IPS-18c (cell line): ENCODE data around the gene ULBP3.
"Not testable (repeated sequence)": the region's sequence is repeated elsewhere in the genome, so short reads cannot be mapped to it uniquely, and the experiment has no call there.

Experiments
- H3K4me3 ChIP-seq: 2 replicates; pipeline ENCODE4 v1.7.0; 2013; ENCODE audit warnings: low read depth, mild to moderate bottlenecking, low read length, moderate library complexity; ENCODE audit not compliant: insufficient read depth
- H3K9me3 ChIP-seq: one replicate; pipeline ENCODE4 v1.6.1; 2013; ENCODE audit warnings: mild to moderate bottlenecking, low read length, moderate library complexity; ENCODE audit not compliant: control insufficient read depth, insufficient read depth

The ULBP3 gene

DNA sequence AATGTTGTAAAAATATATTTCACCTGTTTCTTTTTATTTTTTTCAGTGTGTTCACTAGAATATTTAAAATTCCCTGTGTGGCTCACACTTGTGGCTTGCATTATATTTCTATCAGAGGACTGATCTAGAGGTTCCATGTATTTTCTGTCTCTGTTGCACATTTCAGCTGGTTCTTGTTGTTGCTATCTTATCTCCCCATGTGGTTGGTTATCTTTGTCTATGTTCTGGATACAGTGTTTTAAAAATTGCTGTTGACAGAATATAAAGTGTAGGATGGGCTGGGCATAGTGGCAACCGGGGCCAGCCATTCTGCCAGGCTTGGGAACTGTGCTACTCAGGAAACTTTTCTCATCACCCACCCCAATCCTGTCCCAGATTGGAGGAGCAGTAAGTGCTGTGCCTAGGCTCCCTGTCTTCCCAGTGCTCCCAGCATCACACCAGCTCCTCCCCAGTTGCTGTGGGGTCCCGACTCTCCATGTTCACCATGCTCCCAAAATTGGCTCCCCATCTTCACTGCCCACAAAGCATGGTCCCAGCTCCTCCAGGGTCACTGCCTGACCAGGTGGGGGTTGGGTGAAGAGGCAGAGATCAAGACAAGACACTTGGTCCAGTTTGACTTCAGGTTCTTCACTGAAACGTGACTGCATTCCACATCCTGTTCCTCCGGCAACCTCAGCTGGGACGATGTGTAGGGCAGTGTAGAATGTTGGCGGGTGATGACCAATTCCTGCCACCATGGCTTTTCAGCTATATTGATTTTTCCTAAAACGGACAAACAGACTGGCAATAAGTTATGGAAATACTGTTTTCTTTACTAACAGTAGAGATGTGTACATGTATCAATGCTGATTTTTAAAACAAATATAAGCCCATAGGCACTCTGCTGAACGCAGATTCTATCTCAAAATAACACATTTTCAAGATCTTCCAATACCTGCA is 55.8 kb downstream of the ULBP3 start:
- not testable (repeated sequence) for H3K9me3 ChIP-seq, H3K4me3 ChIP-seq
